PC-9 (cell line): ENCODE results near the gene SELPLG.

Experiments
- CTCF ChIP-seq: fragments of 200-600 bp; sonication (generic); conservative IDR thresholded peaks from 2 replicates; pipeline ENCODE4 v1.6.1; 2017; ENCODE audit warnings: mixed run types, antibody characterized with exemption, mild to moderate bottlenecking, moderate library complexity
- EZH2 ChIP-seq: fragments of 200-600 bp; sonication (generic); IDR thresholded peaks from 2 replicates; pipeline ENCODE4 v1.8.0; 2017; ENCODE audit warnings: antibody characterized with exemption, low read depth

- TF ChIP-seq EZH2 (no peak), CTCF (no peak)
Observed at GRCh38 chr12:108608616-108609015, 25.1 kb downstream of the SELPLG start.
